ENCODE data around the gene TIMM10.

Gene TIMM10

GRCh38 chr11:57568330-57568766 is 37.8 kb upstream of the TIMM10 start:
- H3K36me3 ChIP-seq (ENCODE audit: control insufficient read depth, low read length): no peaks in the 10 kb centered on the region
- H3K4me2 ChIP-seq (ENCODE audit: low read length): peak overlapping the region; percentile 97
- no peaks in the 10 kb centered on the region for H3K9me2 ChIP-seq (replicated peaks; ENCODE audit: control insufficient read depth, low read length)
- H3K27me3 ChIP-seq (ENCODE audit: control insufficient read depth, low read length): peaks cover 5% of the 10 kb centered on the region
- H3F3A ChIP-seq (ENCODE audit: control insufficient read depth, insufficient read depth): no peaks in the 10 kb centered on the region
- no peak overlapping the region for H3K27ac ChIP-seq (ENCODE audit: low read depth, low read length)
- no peaks in the 10 kb centered on the region for H3K9me3 ChIP-seq (ENCODE audit: control insufficient read depth, insufficient read depth, low read length)
- H3K4me1 ChIP-seq (ENCODE audit: control insufficient read depth, low read length): peaks cover 16% of the 10 kb centered on the region
- peak overlapping the region; percentile 84 for H3K4me3 ChIP-seq (ENCODE audit: low read length)
- H3K79me2 ChIP-seq (ENCODE audit: control insufficient read depth, low read length): no peaks in the 10 kb centered on the region
- H4K20me1 ChIP-seq (ENCODE audit: control insufficient read depth, insufficient read depth, low read depth, low read length): no peaks in the 10 kb centered on the region
- TF ChIP-seq CTCF (IDR thresholded peaks at IDR 0.05; ENCODE audit: low read depth, low read length, poor library complexity, severe bottlenecking) (no peak), EZH2phosphoT487 (IDR thresholded peaks at IDR 0.05; ENCODE audit: borderline replicate concordance, low read length) (no peak)

GRCh38 chr11:57567515-57568329 is 37.2 kb upstream of the TIMM10 start, which contains the start of gene UBE2L6:
UBE2L6 (minus strand) TSS chr11:57567672; CDS start chr11:57567611, 61 bp downstream.
- H3K27me3 ChIP-seq (ENCODE audit: control insufficient read depth, low read length): peaks cover 5% of the 10 kb centered on the region
- no peaks in the 10 kb centered on the region for H3F3A ChIP-seq (ENCODE audit: control insufficient read depth, insufficient read depth)
- H3K4me2 ChIP-seq (ENCODE audit: low read length): peak within 1 kb of the TSS; percentile 97
- peak within 1 kb of the TSS; percentile 84 for H3K4me3 ChIP-seq (ENCODE audit: low read length)
- H3K9me2 ChIP-seq (replicated peaks; ENCODE audit: control insufficient read depth, low read length): no peaks in the 10 kb centered on the region
- H3K4me1 ChIP-seq (ENCODE audit: control insufficient read depth, low read length): peaks cover 16% of the 10 kb centered on the region
- H3K36me3 ChIP-seq (ENCODE audit: control insufficient read depth, low read length): no peaks in the 10 kb centered on the region
- H3K27ac ChIP-seq (ENCODE audit: low read depth, low read length): no peak within 1 kb of the TSS
- TF ChIP-seq CTCF (IDR thresholded peaks at IDR 0.05; ENCODE audit: low read depth, low read length, poor library complexity, severe bottlenecking): peak; percentile 93
- no peak for TF ChIP-seq EZH2phosphoT487 (IDR thresholded peaks at IDR 0.05; ENCODE audit: borderline replicate concordance, low read length)
- H4K20me1 ChIP-seq (ENCODE audit: control insufficient read depth, insufficient read depth, low read depth, low read length): no peaks in the 10 kb centered on the region
- no peaks in the 10 kb centered on the region for H3K79me2 ChIP-seq (ENCODE audit: control insufficient read depth, low read length)
- no peaks in the 10 kb centered on the region for H3K9me3 ChIP-seq (ENCODE audit: control insufficient read depth, insufficient read depth, low read length)

GRCh38 chr11:57566905-57567514 is 36.5 kb upstream of the TIMM10 start:
- Histone ChIP-seq H3K4me3 (ENCODE audit: low read length) (peak overlapping the region; percentile 84), H3K36me3 (ENCODE audit: control insufficient read depth, low read length) (no peaks in the 10 kb centered on the region), H3K27ac (ENCODE audit: low read depth, low read length) (no peak overlapping the region), H3K9me2 (replicated peaks; ENCODE audit: control insufficient read depth, low read length) (no peaks in the 10 kb centered on the region), H3K27me3 (ENCODE audit: control insufficient read depth, low read length) (peaks cover 5% of the 10 kb centered on the region), H3K9me3 (ENCODE audit: control insufficient read depth, insufficient read depth, low read length) (no peaks in the 10 kb centered on the region), H4K20me1 (ENCODE audit: control insufficient read depth, insufficient read depth, low read depth, low read length) (no peaks in the 10 kb centered on the region), H3F3A (ENCODE audit: control insufficient read depth, insufficient read depth) (no peaks in the 10 kb centered on the region), H3K79me2 (ENCODE audit: control insufficient read depth, low read length) (no peaks in the 10 kb centered on the region), H3K4me2 (ENCODE audit: low read length) (peak overlapping the region; percentile 97), H3K4me1 (ENCODE audit: control insufficient read depth, low read length) (peaks cover 16% of the 10 kb centered on the region)
- no peak for TF ChIP-seq EZH2phosphoT487 (IDR thresholded peaks at IDR 0.05; ENCODE audit: borderline replicate concordance, low read length)
- TF ChIP-seq CTCF (IDR thresholded peaks at IDR 0.05; ENCODE audit: low read depth, low read length, poor library complexity, severe bottlenecking): no peak
